ENCODE measurements around the gene ZNF148. TPM values are rescaled to one million over a fixed set of nuclear protein-coding genes. Genes with fewer than 3 reads are reported as not detected.

ZNF148 gene
- total RNA-seq, 1 experiment from 2014 or later: 55.8 TPM

DNA sequence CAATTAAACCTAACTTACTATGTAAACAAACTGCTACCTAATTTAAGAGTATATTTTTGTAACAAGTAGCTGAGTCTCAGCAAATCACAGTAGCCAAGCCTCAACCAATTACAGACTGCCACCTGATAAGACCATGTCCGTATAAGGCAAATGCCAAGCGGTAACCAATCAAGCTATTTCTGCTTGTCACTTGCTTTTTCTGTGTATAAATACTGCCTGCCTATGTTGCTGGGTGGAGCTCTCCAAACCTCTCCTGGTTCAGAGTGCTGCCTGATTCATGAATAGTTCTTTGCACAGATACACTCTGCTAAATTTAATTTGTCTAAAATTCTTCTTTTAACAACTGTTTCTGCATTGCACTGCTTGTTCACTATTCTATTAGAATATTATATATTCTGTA, 42.6 kb downstream of the ZNF148 start:
- ChIA-PET POLR2A (no interaction called here), CTCF (no interaction called here)
- Histone ChIP-seq H3K9me3 (ENCODE audit: control insufficient read depth, insufficient read depth, low read depth, low read length) (no peaks in the 10 kb centered on the region), H3K36me3 (ENCODE audit: control insufficient read depth, insufficient read depth, low read length) (no peaks in the 10 kb centered on the region; the same call in 1 of the 2 replicates), H3K27ac (ENCODE audit: low read length) (no peak overlapping the region), H3K4me1 (ENCODE audit: control insufficient read depth, insufficient read depth, low read length) (peaks cover 34% of the 10 kb centered on the region; the same call in 1 of the 2 replicates), H3K4me3 (ENCODE audit: low read depth in 2 of 2, low read length in 2 of 2) (no peak overlapping the region), H3K27me3 (ENCODE audit: control insufficient read depth, insufficient read depth, low read length) (no peaks in the 10 kb centered on the region)
- in situ Hi-C loops (cut with HindIII; ENCODE audit: low pct_unique_long_range_greater_than_20kb, low sequenced_read_pairs) (no loop called here), intact Hi-C loops (cut with micrococcal nuclease; ENCODE audit: unreplicated experiment) (no loop called here)
- TF ChIP-seq TCF7L2 (IDR thresholded peaks at IDR 0.05; ENCODE audit: low read depth, low read length): no peak
- TF ChIP-seq, protein P1, sequence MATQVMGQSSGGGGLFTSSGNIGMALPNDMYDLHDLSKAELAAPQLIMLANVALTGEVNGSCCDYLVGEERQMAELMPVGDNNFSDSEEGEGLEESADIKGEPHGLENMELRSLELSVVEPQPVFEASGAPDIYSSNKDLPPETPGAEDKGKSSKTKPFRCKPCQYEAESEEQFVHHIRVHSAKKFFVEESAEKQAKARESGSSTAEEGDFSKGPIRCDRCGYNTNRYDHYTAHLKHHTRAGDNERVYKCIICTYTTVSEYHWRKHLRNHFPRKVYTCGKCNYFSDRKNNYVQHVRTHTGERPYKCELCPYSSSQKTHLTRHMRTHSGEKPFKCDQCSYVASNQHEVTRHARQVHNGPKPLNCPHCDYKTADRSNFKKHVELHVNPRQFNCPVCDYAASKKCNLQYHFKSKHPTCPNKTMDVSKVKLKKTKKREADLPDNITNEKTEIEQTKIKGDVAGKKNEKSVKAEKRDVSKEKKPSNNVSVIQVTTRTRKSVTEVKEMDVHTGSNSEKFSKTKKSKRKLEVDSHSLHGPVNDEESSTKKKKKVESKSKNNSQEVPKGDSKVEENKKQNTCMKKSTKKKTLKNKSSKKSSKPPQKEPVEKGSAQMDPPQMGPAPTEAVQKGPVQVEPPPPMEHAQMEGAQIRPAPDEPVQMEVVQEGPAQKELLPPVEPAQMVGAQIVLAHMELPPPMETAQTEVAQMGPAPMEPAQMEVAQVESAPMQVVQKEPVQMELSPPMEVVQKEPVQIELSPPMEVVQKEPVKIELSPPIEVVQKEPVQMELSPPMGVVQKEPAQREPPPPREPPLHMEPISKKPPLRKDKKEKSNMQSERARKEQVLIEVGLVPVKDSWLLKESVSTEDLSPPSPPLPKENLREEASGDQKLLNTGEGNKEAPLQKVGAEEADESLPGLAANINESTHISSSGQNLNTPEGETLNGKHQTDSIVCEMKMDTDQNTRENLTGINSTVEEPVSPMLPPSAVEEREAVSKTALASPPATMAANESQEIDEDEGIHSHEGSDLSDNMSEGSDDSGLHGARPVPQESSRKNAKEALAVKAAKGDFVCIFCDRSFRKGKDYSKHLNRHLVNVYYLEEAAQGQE (IDR thresholded peaks at IDR 0.05; ENCODE audit: insufficient read depth in 1 of 2, low read depth in 2 of 2, low read length in 1 of 2): no peak
- TF ChIP-seq POLR2AphosphoS5 (IDR thresholded peaks at IDR 0.05; ENCODE audit: low read depth, low read length): no peak
- no peak for TF ChIP-seq SIN3A (IDR thresholded peaks at IDR 0.05; ENCODE audit: borderline replicate concordance, insufficient read depth, low read depth, low read length)
- TF ChIP-seq, protein P2, sequence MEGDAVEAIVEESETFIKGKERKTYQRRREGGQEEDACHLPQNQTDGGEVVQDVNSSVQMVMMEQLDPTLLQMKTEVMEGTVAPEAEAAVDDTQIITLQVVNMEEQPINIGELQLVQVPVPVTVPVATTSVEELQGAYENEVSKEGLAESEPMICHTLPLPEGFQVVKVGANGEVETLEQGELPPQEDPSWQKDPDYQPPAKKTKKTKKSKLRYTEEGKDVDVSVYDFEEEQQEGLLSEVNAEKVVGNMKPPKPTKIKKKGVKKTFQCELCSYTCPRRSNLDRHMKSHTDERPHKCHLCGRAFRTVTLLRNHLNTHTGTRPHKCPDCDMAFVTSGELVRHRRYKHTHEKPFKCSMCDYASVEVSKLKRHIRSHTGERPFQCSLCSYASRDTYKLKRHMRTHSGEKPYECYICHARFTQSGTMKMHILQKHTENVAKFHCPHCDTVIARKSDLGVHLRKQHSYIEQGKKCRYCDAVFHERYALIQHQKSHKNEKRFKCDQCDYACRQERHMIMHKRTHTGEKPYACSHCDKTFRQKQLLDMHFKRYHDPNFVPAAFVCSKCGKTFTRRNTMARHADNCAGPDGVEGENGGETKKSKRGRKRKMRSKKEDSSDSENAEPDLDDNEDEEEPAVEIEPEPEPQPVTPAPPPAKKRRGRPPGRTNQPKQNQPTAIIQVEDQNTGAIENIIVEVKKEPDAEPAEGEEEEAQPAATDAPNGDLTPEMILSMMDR (IDR thresholded peaks at IDR 0.05): no peak
- ATAC-seq: peak; percentile 58; the same call in 1 of the 2 replicates
- no peak for DNase-seq (ENCODE audit: low read depth, low spot score)
- no TSS peak for BruUV-seq (replicated peaks)

DNA sequence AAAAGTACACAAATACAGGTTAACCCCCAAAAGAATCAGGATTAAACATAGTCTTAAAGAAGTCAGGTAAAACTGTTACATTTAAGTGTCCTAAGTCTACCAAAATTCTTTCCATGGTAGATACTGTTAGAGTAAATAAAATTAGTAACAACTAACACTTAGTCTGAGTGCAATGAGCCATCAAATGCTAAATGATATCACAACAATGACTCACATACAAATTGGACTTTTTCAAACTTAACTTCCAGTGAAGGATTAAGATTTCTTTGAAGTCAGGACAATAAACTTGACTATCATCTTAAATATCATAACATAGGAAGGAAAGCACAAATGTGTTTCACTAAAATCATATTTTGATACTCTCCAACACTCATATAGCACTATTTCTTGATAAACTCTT, 43.9 kb downstream of the ZNF148 start:
- H3K4me3 ChIP-seq (ENCODE audit: low read depth in 2 of 2, low read length in 2 of 2): no peak overlapping the region
- no peaks in the 10 kb centered on the region; the same call in 1 of the 2 replicates for H3K36me3 ChIP-seq (ENCODE audit: control insufficient read depth, insufficient read depth, low read length)
- in situ Hi-C loops (cut with HindIII; ENCODE audit: low pct_unique_long_range_greater_than_20kb, low sequenced_read_pairs) (no loop called here), intact Hi-C loops (cut with micrococcal nuclease; ENCODE audit: unreplicated experiment) (no loop called here)
- peaks cover 34% of the 10 kb centered on the region; the same call in 1 of the 2 replicates for H3K4me1 ChIP-seq (ENCODE audit: control insufficient read depth, insufficient read depth, low read length)
- no peaks in the 10 kb centered on the region for H3K27me3 ChIP-seq (ENCODE audit: control insufficient read depth, insufficient read depth, low read length)
- ChIA-PET CTCF (no interaction called here), POLR2A (no interaction called here)
- BruUV-seq (replicated peaks): TSS peak; percentile 1
- TF ChIP-seq TCF7L2 (IDR thresholded peaks at IDR 0.05; ENCODE audit: low read depth, low read length) (no peak), POLR2AphosphoS5 (IDR thresholded peaks at IDR 0.05; ENCODE audit: low read depth, low read length) (no peak), SIN3A (IDR thresholded peaks at IDR 0.05; ENCODE audit: borderline replicate concordance, insufficient read depth, low read depth, low read length) (no peak)
- TF ChIP-seq, protein P2 (IDR thresholded peaks at IDR 0.05): no peak
- TF ChIP-seq, protein P1 (IDR thresholded peaks at IDR 0.05; ENCODE audit: insufficient read depth in 1 of 2, low read depth in 2 of 2, low read length in 1 of 2): no peak
- no peak for DNase-seq (ENCODE audit: low read depth, low spot score)
- H3K27ac ChIP-seq (ENCODE audit: low read length): 0 out of 2 replicates have a peak overlapping the region, but pooled peaks have one; percentile 14
- ATAC-seq: no peak
- no peaks in the 10 kb centered on the region for H3K9me3 ChIP-seq (ENCODE audit: control insufficient read depth, insufficient read depth, low read depth, low read length)
